Peyer's patch (tissue), 4 donors: Measurements from ENCODE around the gene FABP6. TPM values are rescaled to one million over a fixed set of nuclear protein-coding genes. Genes with fewer than 3 reads are reported as not detected.
A peak's percentile ranks its signal among the peaks of the same experiment; 100 is the strongest.
"Not testable (repeated sequence)": the region's sequence is repeated elsewhere in the genome, so short reads cannot be mapped to it uniquely, and the experiment has no call there.

Experiments used
- DNase-seq, 3 donors: peaks; one replicate each; pipeline ENCODE4 v3.0.0-alpha.2; 2017 to 2019
- H3K27ac ChIP-seq, 4 donors: fragments of 200-600 bp; sonication (generic); one replicate each; pipeline ENCODE4 v1.5.1; 2016 to 2019
- H3K27me3 ChIP-seq, 2 donors: fragments of 200-600 bp; sonication (generic); one replicate each; pipeline ENCODE4 v1.5.1; 2019
- H3K36me3 ChIP-seq, 3 donors: fragments of 200-600 bp; sonication (generic); one replicate each; pipeline ENCODE4 v1.5.1; 2016 to 2019
- H3K4me1 ChIP-seq, 4 donors: fragments of 200-600 bp; sonication (generic); one replicate each; pipeline ENCODE4 v1.5.1; 2016 to 2019
- H3K4me3 ChIP-seq, 4 donors: fragments of 200-600 bp; sonication (generic); 1 replicate in 3 of 4; 2 replicates in 1 of 4; pipeline ENCODE4 v1.5.1; 2016 to 2019; ENCODE audit warnings: mild to moderate bottlenecking in 1 of 4
- H3K9me3 ChIP-seq, 4 donors: fragments of 200-600 bp; sonication (generic); one replicate each; pipeline ENCODE4 v1.5.1; 2016 to 2019; ENCODE audit warnings: mild to moderate bottlenecking in 1 of 4
- CTCF ChIP-seq, 6 experiments: fragments of 450-650 bp in 4 of 6; fragments of 200-600 bp in 2 of 6; sonication (generic) in 1 of 6; IDR thresholded peaks; one replicate each; pipeline ENCODE4 v1.5.1; 2017 to 2019; ENCODE audit warnings: antibody characterized with exemption in 6 of 6, mild to moderate bottlenecking in 3 of 6, moderate library complexity in 1 of 6
- POLR2A ChIP-seq, 2 donors: fragments of 450-650 bp; IDR thresholded peaks; one replicate each; pipeline ENCODE4 v1.5.1; 2017; ENCODE audit warnings: antibody characterized with exemption in 2 of 2, mild to moderate bottlenecking in 2 of 2, moderate library complexity in 2 of 2
- total RNA-seq, 4 donors: library from RNA; depleted of rRNA; stranded (reverse); fragments of >200 nt; gene quantifications; one replicate each; pipeline ENCODE4 v1.1.0, GENCODE V29; 2016

FABP6 gene
- total RNA-seq, 4 donors from 2014 or later, result 1,180 to 6,474 (median 2,517) TPM

- no peak overlapping the region for H3K4me3 ChIP-seq
- no peak overlapping the region for H3K27ac ChIP-seq
- peaks cover 0 to 5% (median 0%) of the 10 kb centered on the region in 4 donors for H3K4me1 ChIP-seq
- DNase-seq, result no peak
- no peaks in the 10 kb centered on the region for H3K36me3 ChIP-seq
- no peaks in the 10 kb centered on the region for H3K27me3 ChIP-seq
- TF ChIP-seq POLR2A (IDR thresholded peaks at IDR 0.05) (no peak), CTCF (IDR thresholded peaks at IDR 0.05) (no peak)
- H3K9me3 ChIP-seq, result no peaks in the 10 kb centered on the region
Measured at GRCh38 chr5:160235731-160236130, 6.4 kb downstream of the FABP6 start.

- no peak for DNase-seq
- Histone ChIP-seq H3K9me3 (no peaks in the 10 kb centered on the region), H3K27me3 (no peaks in the 10 kb centered on the region), H3K4me3 (no peak overlapping the region), H3K27ac (no peak overlapping the region), H3K4me1 (peaks cover 0 to 5% (median 0%) of the 10 kb centered on the region in 4 donors), H3K36me3 (no peaks in the 10 kb centered on the region)
- TF ChIP-seq CTCF (IDR thresholded peaks at IDR 0.05), result no peak
- TF ChIP-seq POLR2A (IDR thresholded peaks at IDR 0.05), result peak in 1 of 2 donors; percentile 1
Measured at GRCh38 chr5:160237571-160238093, 8.3 kb downstream of the FABP6 start.

GRCh38 chr5:160240350-160240749 lies 11.0 kb downstream of the FABP6 start:
- no peak overlapping the region for H3K4me3 ChIP-seq
- H3K36me3 ChIP-seq, result no peaks in the 10 kb centered on the region
- no peak for DNase-seq
- no peaks in the 10 kb centered on the region for H3K9me3 ChIP-seq
- H3K27ac ChIP-seq, result no peak overlapping the region
- H3K4me1 ChIP-seq, result no peaks in the 10 kb centered on the region
- no peaks in the 10 kb centered on the region for H3K27me3 ChIP-seq
- peak in 1 of 2 donors; percentile 9 for TF ChIP-seq POLR2A (IDR thresholded peaks at IDR 0.05)
- TF ChIP-seq CTCF (IDR thresholded peaks at IDR 0.05), result no peak

GRCh38 chr5:160242145-160242544 lies 12.8 kb downstream of the FABP6 start:
- Histone ChIP-seq H3K4me1 (no peaks in the 10 kb centered on the region), H3K36me3 (no peaks in the 10 kb centered on the region), H3K9me3 (no peaks in the 10 kb centered on the region), H3K4me3 (no peak overlapping the region), H3K27me3 (no peaks in the 10 kb centered on the region), H3K27ac (no peak overlapping the region)
- TF ChIP-seq POLR2A (IDR thresholded peaks at IDR 0.05), result no peak
- TF ChIP-seq CTCF (IDR thresholded peaks at IDR 0.05), result no peak
- DNase-seq, result no peak

GRCh38 chr5:160245506-160246086 lies 16.3 kb downstream of the FABP6 start:
- Histone ChIP-seq H3K4me1 (no peaks in the 10 kb centered on the region), H3K27me3 (no peaks in the 10 kb centered on the region), H3K36me3 (no peaks in the 10 kb centered on the region), H3K27ac (no peak overlapping the region), H3K9me3 (no peaks in the 10 kb centered on the region), H3K4me3 (no peak overlapping the region)
- TF ChIP-seq POLR2A (IDR thresholded peaks at IDR 0.05) (no peak), CTCF (IDR thresholded peaks at IDR 0.05) (no peak)
- DNase-seq, result no peak

GRCh38 chr5:160249570-160249969 lies 20.3 kb downstream of the FABP6 start:
- DNase-seq, H3K9me3 ChIP-seq, H3K4me3 ChIP-seq, H3K27ac ChIP-seq, H3K36me3 ChIP-seq, H3K4me1 ChIP-seq, H3K27me3 ChIP-seq: not testable (repeated sequence)
